ENCODE measurements around the gene CTSL.

GRCh38 chr9:87687207-87687606 is 38.7 kb upstream of the CTSL start:
- TF ChIP-seq POLR2A (IDR thresholded peaks at IDR 0.05; ENCODE audit: low read length) (no peak), SREBF2 (IDR thresholded peaks at IDR 0.05) (no peak), CTCF (IDR thresholded peaks at IDR 0.05) (no peak), USF2 (IDR thresholded peaks at IDR 0.05) (no peak)
